Vagina (tissue), 2 donors: ENCODE data around the gene MAGED2.

Experiments used
- POLR2A ChIP-seq, 2 donors: fragments of 450-650 bp; IDR thresholded peaks; one replicate each; pipeline ENCODE4 v1.6.1; 2017; ENCODE audit warnings: antibody characterized with exemption in 2 of 2, mild to moderate bottlenecking in 2 of 2, moderate library complexity in 2 of 2
- POLR2AphosphoS5 ChIP-seq, 2 donors: sonication (generic); formaldehyde crosslinking; IDR thresholded peaks; one replicate each; pipeline ENCODE4 v1.9.0; 2017; ENCODE audit warnings: antibody characterized with exemption in 2 of 2, mild to moderate bottlenecking in 2 of 2, low read depth in 1 of 2; ENCODE audit not compliant: insufficient read depth in 1 of 2
- TF ChIP-seq, protein P1 (sequence below), 3 experiments: fragments of 450-650 bp in 2 of 3; fragments of 200-600 bp in 1 of 3; sonication (generic) in 1 of 3; IDR thresholded peaks; one replicate each; pipeline ENCODE4 v1.5.1; 2017 to 2019; ENCODE audit warnings: antibody characterized with exemption in 3 of 3, mild to moderate bottlenecking in 2 of 3, moderate library complexity in 2 of 3

DNA sequence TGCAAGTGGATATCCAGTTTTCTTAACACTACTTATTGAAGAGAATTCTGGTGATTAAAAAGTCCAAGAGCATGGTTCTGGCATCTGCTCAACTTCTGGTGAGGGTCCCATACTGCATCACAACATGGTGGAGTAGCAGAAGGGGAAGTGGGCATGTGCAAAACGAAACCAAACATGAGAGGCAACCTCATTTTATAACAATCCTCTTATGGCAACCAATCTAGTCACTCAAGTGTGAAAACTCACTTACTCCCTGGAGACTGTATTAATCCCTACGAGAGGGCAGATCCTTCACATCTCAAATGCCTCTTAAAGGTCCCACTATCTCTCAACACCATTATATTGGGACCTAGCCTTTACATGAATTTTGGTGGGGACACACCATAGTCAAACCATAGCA is 57.7 kb downstream of the MAGED2 start:
- TF ChIP-seq, protein P1, sequence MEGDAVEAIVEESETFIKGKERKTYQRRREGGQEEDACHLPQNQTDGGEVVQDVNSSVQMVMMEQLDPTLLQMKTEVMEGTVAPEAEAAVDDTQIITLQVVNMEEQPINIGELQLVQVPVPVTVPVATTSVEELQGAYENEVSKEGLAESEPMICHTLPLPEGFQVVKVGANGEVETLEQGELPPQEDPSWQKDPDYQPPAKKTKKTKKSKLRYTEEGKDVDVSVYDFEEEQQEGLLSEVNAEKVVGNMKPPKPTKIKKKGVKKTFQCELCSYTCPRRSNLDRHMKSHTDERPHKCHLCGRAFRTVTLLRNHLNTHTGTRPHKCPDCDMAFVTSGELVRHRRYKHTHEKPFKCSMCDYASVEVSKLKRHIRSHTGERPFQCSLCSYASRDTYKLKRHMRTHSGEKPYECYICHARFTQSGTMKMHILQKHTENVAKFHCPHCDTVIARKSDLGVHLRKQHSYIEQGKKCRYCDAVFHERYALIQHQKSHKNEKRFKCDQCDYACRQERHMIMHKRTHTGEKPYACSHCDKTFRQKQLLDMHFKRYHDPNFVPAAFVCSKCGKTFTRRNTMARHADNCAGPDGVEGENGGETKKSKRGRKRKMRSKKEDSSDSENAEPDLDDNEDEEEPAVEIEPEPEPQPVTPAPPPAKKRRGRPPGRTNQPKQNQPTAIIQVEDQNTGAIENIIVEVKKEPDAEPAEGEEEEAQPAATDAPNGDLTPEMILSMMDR (IDR thresholded peaks at IDR 0.05) = no peak
- TF ChIP-seq POLR2AphosphoS5 (IDR thresholded peaks at IDR 0.05; ENCODE audit: insufficient read depth in 1 of 2, low read depth in 1 of 2) (no peak), POLR2A (IDR thresholded peaks at IDR 0.05) (no peak)
